Measurements from ENCODE around the gene PRKACB. TPM values are rescaled to one million over a fixed set of nuclear protein-coding genes. Genes with fewer than 3 reads are reported as not detected.

PRKACB gene
- total RNA-seq, 1 experiment from 2014 or later, result 3.4 TPM

DNA sequence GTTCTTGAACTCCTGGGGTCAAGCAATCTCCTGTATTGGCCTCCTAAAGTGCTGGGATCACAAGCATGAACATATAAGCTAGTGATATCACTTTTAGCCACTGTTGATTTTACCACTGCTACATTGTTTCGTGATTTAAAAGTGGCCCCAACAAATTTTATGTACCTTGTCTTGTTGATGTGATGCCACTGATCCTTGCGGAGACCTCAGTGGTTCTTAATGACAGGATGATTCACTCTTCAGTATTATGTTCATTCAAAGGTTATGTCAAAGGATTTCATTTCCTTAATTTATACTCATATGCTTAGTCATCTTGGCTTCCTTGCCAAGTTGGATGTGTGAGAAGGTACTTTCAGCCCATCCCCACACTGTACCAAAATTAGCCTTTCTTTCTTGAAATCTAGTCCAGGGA is 12.1 kb downstream of the PRKACB start:
- Mint-ChIP-seq H3K4me3 (ENCODE audit: unreplicated experiment) (no peak overlapping the region), H3K27me3 (ENCODE audit: insufficient read depth, unreplicated experiment) (no peaks in the 10 kb centered on the region), H3K9me3 (ENCODE audit: unreplicated experiment) (no peaks in the 10 kb centered on the region), H3K27ac (ENCODE audit: unreplicated experiment) (no peak overlapping the region), H3K4me1 (ENCODE audit: low read depth, unreplicated experiment) (no peaks in the 10 kb centered on the region), H3K36me3 (ENCODE audit: insufficient read depth, unreplicated experiment) (no peaks in the 10 kb centered on the region)
- Histone ChIP-seq H3K36me3 (ENCODE audit: control insufficient read depth, insufficient read depth, low read length) (no peaks in the 10 kb centered on the region), H3K4me1 (no peaks in the 10 kb centered on the region), H3K9me3 (no peaks in the 10 kb centered on the region), H3K27me3 (replicated peaks; ENCODE audit: control insufficient read depth, insufficient read depth, low read length) (no peaks in the 10 kb centered on the region), H3K4me3 (ENCODE audit: low read depth, low read length) (no peak overlapping the region)
- ChIA-PET CTCF (no interaction called here), POLR2A (no interaction called here)
- no TSS peak for BruUV-seq (replicated peaks)
- intact Hi-C loops (cut with micrococcal nuclease; ENCODE audit: unreplicated experiment), result no loop called here
- TF ChIP-seq, protein P1, sequence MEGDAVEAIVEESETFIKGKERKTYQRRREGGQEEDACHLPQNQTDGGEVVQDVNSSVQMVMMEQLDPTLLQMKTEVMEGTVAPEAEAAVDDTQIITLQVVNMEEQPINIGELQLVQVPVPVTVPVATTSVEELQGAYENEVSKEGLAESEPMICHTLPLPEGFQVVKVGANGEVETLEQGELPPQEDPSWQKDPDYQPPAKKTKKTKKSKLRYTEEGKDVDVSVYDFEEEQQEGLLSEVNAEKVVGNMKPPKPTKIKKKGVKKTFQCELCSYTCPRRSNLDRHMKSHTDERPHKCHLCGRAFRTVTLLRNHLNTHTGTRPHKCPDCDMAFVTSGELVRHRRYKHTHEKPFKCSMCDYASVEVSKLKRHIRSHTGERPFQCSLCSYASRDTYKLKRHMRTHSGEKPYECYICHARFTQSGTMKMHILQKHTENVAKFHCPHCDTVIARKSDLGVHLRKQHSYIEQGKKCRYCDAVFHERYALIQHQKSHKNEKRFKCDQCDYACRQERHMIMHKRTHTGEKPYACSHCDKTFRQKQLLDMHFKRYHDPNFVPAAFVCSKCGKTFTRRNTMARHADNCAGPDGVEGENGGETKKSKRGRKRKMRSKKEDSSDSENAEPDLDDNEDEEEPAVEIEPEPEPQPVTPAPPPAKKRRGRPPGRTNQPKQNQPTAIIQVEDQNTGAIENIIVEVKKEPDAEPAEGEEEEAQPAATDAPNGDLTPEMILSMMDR (IDR thresholded peaks at IDR 0.05; ENCODE audit: insufficient read depth in 1 of 2, low read depth in 1 of 2, low read length in 1 of 2, severe bottlenecking in 1 of 2, unreplicated experiment in 1 of 2), result no peak
- no peak for DNase-seq

DNA sequence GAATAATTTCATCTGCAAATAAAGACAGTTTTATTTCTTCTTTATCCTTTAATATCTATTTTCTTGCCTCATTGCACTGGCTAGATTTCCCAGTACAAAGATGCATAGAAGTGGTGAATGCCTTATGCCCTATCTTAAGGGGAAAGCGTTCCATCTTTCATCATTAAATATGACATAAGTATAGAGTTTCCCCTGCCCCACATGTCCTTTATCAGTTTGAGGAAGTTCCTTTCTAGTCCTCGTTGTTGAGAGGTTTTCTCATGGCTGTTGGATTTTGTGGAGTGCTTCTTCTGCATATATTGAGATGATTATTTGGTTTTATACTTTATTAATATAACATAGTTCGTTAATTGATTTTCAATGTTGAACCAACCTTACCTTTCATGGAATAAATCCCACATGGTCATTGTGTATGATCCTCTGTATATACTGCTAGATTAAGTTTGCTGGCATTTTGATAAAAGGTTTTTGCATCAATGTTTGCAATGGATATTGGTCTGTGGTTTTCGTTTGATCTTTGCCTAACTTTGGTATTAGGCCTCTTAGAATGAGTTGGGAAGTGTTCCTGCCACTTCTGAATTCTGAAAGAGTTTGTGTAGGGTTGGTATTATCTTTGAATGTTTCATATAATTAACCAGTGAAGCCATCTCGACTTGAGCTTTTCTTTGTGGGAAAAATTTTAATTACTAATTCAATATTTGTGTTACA is 15.6 kb downstream of the PRKACB start:
- H3K4me3 ChIP-seq (ENCODE audit: low read depth, low read length), result no peak overlapping the region
- POLR2A ChIA-PET, result no interaction called here
- intact Hi-C loops (cut with micrococcal nuclease; ENCODE audit: unreplicated experiment), result no loop called here
- BruUV-seq (replicated peaks), result no TSS peak
- TF ChIP-seq, protein P1 (IDR thresholded peaks at IDR 0.05; ENCODE audit: insufficient read depth in 1 of 2, low read depth in 1 of 2, low read length in 1 of 2, severe bottlenecking in 1 of 2, unreplicated experiment in 1 of 2), result no peak
- H3K4me1 ChIP-seq, result no peaks in the 10 kb centered on the region
- no peak overlapping the region for H3K4me3 Mint-ChIP-seq (ENCODE audit: unreplicated experiment)
- H3K27me3 ChIP-seq (replicated peaks; ENCODE audit: control insufficient read depth, insufficient read depth, low read length), result no peaks in the 10 kb centered on the region
- CTCF ChIA-PET, result no interaction called here
- no peaks in the 10 kb centered on the region for H3K4me1 Mint-ChIP-seq (ENCODE audit: low read depth, unreplicated experiment)
- no peaks in the 10 kb centered on the region for H3K36me3 Mint-ChIP-seq (ENCODE audit: insufficient read depth, unreplicated experiment)
- no peaks in the 10 kb centered on the region for H3K9me3 Mint-ChIP-seq (ENCODE audit: unreplicated experiment)
- no peaks in the 10 kb centered on the region for H3K36me3 ChIP-seq (ENCODE audit: control insufficient read depth, insufficient read depth, low read length)
- no peak overlapping the region for H3K27ac Mint-ChIP-seq (ENCODE audit: unreplicated experiment)
- H3K9me3 ChIP-seq, result no peaks in the 10 kb centered on the region
- H3K27me3 Mint-ChIP-seq (ENCODE audit: insufficient read depth, unreplicated experiment), result no peaks in the 10 kb centered on the region
- DNase-seq, result no peak

DNA sequence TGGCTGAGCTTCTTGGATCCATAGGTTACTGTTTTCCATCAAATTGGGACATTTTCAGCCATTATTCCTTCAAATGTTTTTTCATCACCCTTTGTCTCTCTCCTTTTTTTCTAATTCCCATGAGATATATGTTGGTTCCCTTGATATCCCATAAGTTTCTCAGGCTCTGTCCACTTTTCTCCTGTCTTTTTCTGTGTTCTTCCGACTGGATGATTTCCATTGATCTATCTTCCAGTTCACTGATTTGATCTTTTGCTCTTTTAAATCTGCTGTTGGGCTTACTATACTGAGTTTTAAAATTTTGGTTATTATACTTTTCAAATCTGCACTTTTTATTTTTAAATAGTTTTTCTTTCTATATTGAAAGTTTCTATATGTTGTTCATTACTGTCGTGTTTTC is 18.2 kb downstream of the PRKACB start:
- Mint-ChIP-seq H3K27me3 (ENCODE audit: insufficient read depth, unreplicated experiment) (no peaks in the 10 kb centered on the region), H3K9me3 (ENCODE audit: unreplicated experiment) (no peaks in the 10 kb centered on the region), H3K36me3 (ENCODE audit: insufficient read depth, unreplicated experiment) (no peaks in the 10 kb centered on the region), H3K27ac (ENCODE audit: unreplicated experiment) (no peak overlapping the region), H3K4me1 (ENCODE audit: low read depth, unreplicated experiment) (no peaks in the 10 kb centered on the region), H3K4me3 (ENCODE audit: unreplicated experiment) (no peak overlapping the region)
- TF ChIP-seq, protein P1 (IDR thresholded peaks at IDR 0.05; ENCODE audit: insufficient read depth in 1 of 2, low read depth in 1 of 2, low read length in 1 of 2, severe bottlenecking in 1 of 2, unreplicated experiment in 1 of 2), result no peak
- no peaks in the 10 kb centered on the region for H3K27me3 ChIP-seq (replicated peaks; ENCODE audit: control insufficient read depth, insufficient read depth, low read length)
- DNase-seq, result no peak
- no TSS peak for BruUV-seq (replicated peaks)
- ChIA-PET CTCF (no interaction called here), POLR2A (no interaction called here)
- H3K9me3 ChIP-seq, result no peaks in the 10 kb centered on the region
- H3K4me3 ChIP-seq (ENCODE audit: low read depth, low read length), result no peak overlapping the region
- H3K4me1 ChIP-seq, result no peaks in the 10 kb centered on the region
- intact Hi-C loops (cut with micrococcal nuclease; ENCODE audit: unreplicated experiment), result no loop called here
- no peaks in the 10 kb centered on the region for H3K36me3 ChIP-seq (ENCODE audit: control insufficient read depth, insufficient read depth, low read length)
